ENCODE data around the gene RS1. TPM values are rescaled to one million over a fixed set of nuclear protein-coding genes. Genes with fewer than 3 reads are reported as not detected.

The RS1 gene
- total and polyA plus RNA-seq, 9 of the 15 experiments (the other 6 are each of a cell fraction or from before 2014, with no cell fraction given): not detected

DNA sequence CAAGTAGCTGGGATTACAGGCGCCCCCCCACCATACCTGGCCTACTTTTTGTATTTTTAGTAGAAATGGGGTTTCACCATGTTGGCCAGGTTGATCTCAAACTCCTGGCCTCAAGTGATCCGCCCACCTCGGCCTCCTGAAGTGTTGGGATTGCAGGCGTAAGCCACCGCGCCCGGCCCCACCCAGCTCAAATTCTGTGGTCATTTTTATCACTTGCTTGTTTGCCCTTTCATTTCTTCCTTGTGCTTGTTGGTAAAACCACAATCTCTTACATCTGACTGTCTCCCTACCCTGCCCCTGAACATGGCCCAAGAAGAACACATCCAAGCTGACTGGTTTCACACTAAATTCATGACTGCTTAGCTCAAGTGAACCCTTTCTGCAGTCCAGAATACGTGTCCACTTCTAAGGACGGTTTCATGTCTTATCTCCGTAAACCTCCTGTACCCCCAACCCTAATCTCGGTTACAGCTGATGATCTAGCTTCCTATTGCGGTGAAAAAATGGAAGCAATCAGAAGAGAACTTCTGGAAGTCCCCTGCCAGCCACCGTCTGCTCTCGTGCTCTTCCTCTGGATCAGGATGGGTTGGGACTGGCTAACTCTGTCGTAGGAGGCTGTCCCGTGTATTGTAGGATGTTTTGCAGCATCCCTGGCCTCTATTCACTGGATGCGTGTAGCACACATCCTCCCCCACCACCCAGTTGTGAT, 5.4 kb upstream of the RS1 start (continued):
- TF ChIP-seq RERE (CRISPR knock-in tag; IDR thresholded peaks at IDR 0.05; ENCODE audit: borderline replicate concordance): no peak
- TF ChIP-seq IFI16 (CRISPR knock-in tag; IDR thresholded peaks at IDR 0.05): no peak
- TF ChIP-seq KLF13 (tag; IDR thresholded peaks at IDR 0.05; ENCODE audit: borderline replicate concordance, low read depth): no peak
- TF ChIP-seq, protein P1, sequence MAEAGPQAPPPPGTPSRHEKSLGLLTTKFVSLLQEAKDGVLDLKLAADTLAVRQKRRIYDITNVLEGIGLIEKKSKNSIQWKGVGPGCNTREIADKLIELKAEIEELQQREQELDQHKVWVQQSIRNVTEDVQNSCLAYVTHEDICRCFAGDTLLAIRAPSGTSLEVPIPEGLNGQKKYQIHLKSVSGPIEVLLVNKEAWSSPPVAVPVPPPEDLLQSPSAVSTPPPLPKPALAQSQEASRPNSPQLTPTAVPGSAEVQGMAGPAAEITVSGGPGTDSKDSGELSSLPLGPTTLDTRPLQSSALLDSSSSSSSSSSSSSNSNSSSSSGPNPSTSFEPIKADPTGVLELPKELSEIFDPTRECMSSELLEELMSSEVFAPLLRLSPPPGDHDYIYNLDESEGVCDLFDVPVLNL (CRISPR knock-in tag; IDR thresholded peaks at IDR 0.05; ENCODE audit: low read depth): no peak
- TF ChIP-seq NEUROD1 (IDR thresholded peaks at IDR 0.05; ENCODE audit: borderline replicate concordance, low read depth, low read length, partially characterized antibody): no peak
- TF ChIP-seq ETV1 (tag; conservative IDR thresholded peaks at IDR 0.05; ENCODE audit: low read depth): peak; percentile 80
- no peak for TF ChIP-seq MCM3 (IDR thresholded peaks at IDR 0.05)
- no peak for TF ChIP-seq ZNF347 (CRISPR knock-in tag; IDR thresholded peaks at IDR 0.05; ENCODE audit: low read depth)
- TF ChIP-seq HES1 (IDR thresholded peaks at IDR 0.05; ENCODE audit: low read depth): peak; percentile 86
- TF ChIP-seq BRF2 (IDR thresholded peaks at IDR 0.05; ENCODE audit: borderline replicate concordance, insufficient read depth, insufficient read length): no peak
- TF ChIP-seq GABPB2 (CRISPR knock-in tag; conservative IDR thresholded peaks at IDR 0.05): no peak
- peak; percentile 15; the same call in 1 of the 2 replicates for TF ChIP-seq SMARCE1 (IDR thresholded peaks at IDR 0.05)
- TF ChIP-seq TAF7 (tag; IDR thresholded peaks at IDR 0.05): no peak
- no peak for TF ChIP-seq ATF7 (IDR thresholded peaks at IDR 0.05)
- TF ChIP-seq SIN3B (IDR thresholded peaks at IDR 0.05; ENCODE audit: low read depth): no peak
- no peak for TF ChIP-seq SMARCB1 (IDR thresholded peaks at IDR 0.05; ENCODE audit: insufficient read length, low read depth)
- no peak for TF ChIP-seq CBFB (CRISPR knock-in tag; IDR thresholded peaks at IDR 0.05)
- TF ChIP-seq CBX3 (IDR thresholded peaks at IDR 0.05; ENCODE audit: borderline replicate concordance in 1 of 2, low read length in 2 of 2): no peak

All from K562 (cell line).